T follicular helper cell (primary cell): ENCODE measurements around the gene ARRDC3.
"Not testable (repeated sequence)": the region's sequence is repeated elsewhere in the genome, so short reads cannot be mapped to it uniquely, and the experiment has no call there.

Experiments
- DNase-seq: peaks from one replicate; pipeline ENCODE4 v3.0.0-alpha.2; 2020; ENCODE audit warnings: low read depth
- total RNA-seq, 2 experiments: gene quantifications; one replicate each; lab custom pipeline; 2026; lab: John Stamatoyannopoulos, UW

ARRDC3 gene
- total RNA-seq, result 76.8 to 239 reads per million in 2 experiments

GRCh38 chr5:91383027-91383955 lies at the start of gene ARRDC3:
ARRDC3 (minus strand) TSS chr5:91383317; CDS start chr5:91383092, 225 bp downstream.
- DNase-seq, result peak; percentile 92

- DNase-seq, result no peak
Observed at GRCh38 chr5:91430949-91431348, 47.8 kb upstream of the ARRDC3 start.

- DNase-seq, result no peak
Observed at GRCh38 chr5:91424638-91425436, 41.7 kb upstream of the ARRDC3 start.

- no peak for DNase-seq
Observed at GRCh38 chr5:91423871-91424270, 40.8 kb upstream of the ARRDC3 start.

GRCh38 chr5:91420879-91421278 lies 37.8 kb upstream of the ARRDC3 start:
- no peak for DNase-seq

GRCh38 chr5:91419571-91420537 lies 36.7 kb upstream of the ARRDC3 start:
- peak; percentile 51 for DNase-seq

GRCh38 chr5:91419136-91419535 lies 36.0 kb upstream of the ARRDC3 start:
- DNase-seq, result no peak

GRCh38 chr5:91418158-91418557 lies 35.0 kb upstream of the ARRDC3 start:
- no peak for DNase-seq

GRCh38 chr5:91417219-91417618 lies 34.1 kb upstream of the ARRDC3 start:
- no peak for DNase-seq

- no peak for DNase-seq
Observed at GRCh38 chr5:91416491-91416890, 33.4 kb upstream of the ARRDC3 start.

- no peak for DNase-seq
Observed at GRCh38 chr5:91409304-91409703, 26.2 kb upstream of the ARRDC3 start.

- no peak for DNase-seq
Observed at GRCh38 chr5:91408710-91409109, 25.6 kb upstream of the ARRDC3 start.

GRCh38 chr5:91407204-91407603 lies 24.1 kb upstream of the ARRDC3 start:
- no peak for DNase-seq

- no peak for DNase-seq
Observed at GRCh38 chr5:91403438-91403837, 20.3 kb upstream of the ARRDC3 start.

GRCh38 chr5:91401175-91401574 lies 18.1 kb upstream of the ARRDC3 start:
- no peak for DNase-seq

- no peak for DNase-seq
Observed at GRCh38 chr5:91397791-91398190, 14.7 kb upstream of the ARRDC3 start.

GRCh38 chr5:91390268-91390667 lies 7.2 kb upstream of the ARRDC3 start:
- no peak for DNase-seq

GRCh38 chr5:91389555-91389954 lies 6.4 kb upstream of the ARRDC3 start:
- DNase-seq, result not testable (repeated sequence)

GRCh38 chr5:91388362-91388761 lies 5.2 kb upstream of the ARRDC3 start:
- no peak for DNase-seq

GRCh38 chr5:91386120-91386519 lies 3.0 kb upstream of the ARRDC3 start:
- no peak for DNase-seq

- DNase-seq, result not testable (repeated sequence)
Observed at GRCh38 chr5:91385596-91385995, 2.5 kb upstream of the ARRDC3 start.
